Common myeloid progenitor, CD34-positive (primary cell): ENCODE results near the gene FLNC.

Experiments
- CTCF ChIA-PET: fragments of 350-600 bp; sonication (Branson Sonifier 250); formaldehyde crosslinking; loops from one replicate; lab custom pipeline; 2021; ENCODE audit warnings: antibody characterized with exemption; lab: Charles Lee
- POLR2A ChIA-PET: fragments of 350-600 bp; sonication (Branson Sonifier 250); formaldehyde crosslinking; loops from one replicate; lab custom pipeline; 2021; ENCODE audit warnings: antibody characterized with exemption; lab: Charles Lee
- DNase-seq, 3 donors: peaks; one replicate each; pipeline versions ENCODE4 v3.0.0 to v3.0.0-alpha.2; 2013
- H3K27ac ChIP-seq, 2 experiments: 1 replicate in 1 of 2; 2 replicates in 1 of 2; pipeline ENCODE4 v1.7.0; 2013; ENCODE audit warnings: inconsistent platforms in 2 of 2, low read length in 2 of 2, mild to moderate bottlenecking in 2 of 2, low read depth in 1 of 2, moderate library complexity in 1 of 2; ENCODE audit not compliant: severe bottlenecking in 2 of 2, insufficient read depth in 1 of 2, poor library complexity in 1 of 2
- H3K27me3 ChIP-seq, 5 experiments: replicated peaks in 2 of 5; 1 replicate in 3 of 5; 2 replicates in 2 of 5; pipeline versions ENCODE4 v1.6.1 to v1.7.0; 2013; ENCODE audit warnings: low read length in 4 of 5, mild to moderate bottlenecking in 2 of 5, moderate library complexity in 2 of 5, inconsistent platforms in 1 of 5; ENCODE audit not compliant: insufficient read depth in 5 of 5, control insufficient read depth in 4 of 5
- H3K36me3 ChIP-seq, 4 experiments: 1 replicate in 2 of 4; 2 replicates in 2 of 4; pipeline versions ENCODE4 v1.6.1 to v1.7.0; 2013; ENCODE audit warnings: low read length in 3 of 4, control low read depth in 1 of 4, mild to moderate bottlenecking in 1 of 4; ENCODE audit not compliant: control insufficient read depth in 4 of 4, insufficient read depth in 4 of 4
- H3K4me1 ChIP-seq, 4 experiments: 1 replicate in 3 of 4; 2 replicates in 1 of 4; pipeline versions ENCODE4 v1.6.1 to v1.7.1; 2013; ENCODE audit warnings: low read length in 3 of 4, mild to moderate bottlenecking in 3 of 4, control low read depth in 1 of 4, inconsistent platforms in 1 of 4, moderate library complexity in 1 of 4; ENCODE audit not compliant: control insufficient read depth in 4 of 4, insufficient read depth in 4 of 4; ENCODE audit errors: control extremely low read depth in 1 of 4
- H3K4me3 ChIP-seq, 7 experiments: 1 replicate in 4 of 7; 2 replicates in 3 of 7; pipeline versions ENCODE4 v1.5.1 to v1.7.0; 2013; ENCODE audit warnings: mild to moderate bottlenecking in 7 of 7, low read length in 6 of 7, moderate library complexity in 6 of 7, inconsistent platforms in 2 of 7, low read depth in 2 of 7, control low read depth in 1 of 7; ENCODE audit not compliant: insufficient read depth in 4 of 7, control insufficient read depth in 1 of 7; ENCODE audit errors: extremely low read depth in 1 of 7
- H3K9me3 ChIP-seq, 5 experiments: 1 replicate in 4 of 5; 2 replicates in 1 of 5; pipeline versions ENCODE4 v1.6.1 to v1.7.1; 2013; ENCODE audit warnings: low read length in 4 of 5, mild to moderate bottlenecking in 2 of 5, inconsistent platforms in 1 of 5, low read depth in 1 of 5, moderate library complexity in 1 of 5; ENCODE audit not compliant: control insufficient read depth in 4 of 5, insufficient read depth in 2 of 5; ENCODE audit errors: control extremely low read depth in 1 of 5
- WGBS: methylation state at CpG from one replicate; pipeline ENCODE4 v1.1.5; 2013; ENCODE audit not compliant: insufficient coverage; 5-methylcytosine and 5-hydroxymethylcytosine counted together

The FLNC gene

DNA sequence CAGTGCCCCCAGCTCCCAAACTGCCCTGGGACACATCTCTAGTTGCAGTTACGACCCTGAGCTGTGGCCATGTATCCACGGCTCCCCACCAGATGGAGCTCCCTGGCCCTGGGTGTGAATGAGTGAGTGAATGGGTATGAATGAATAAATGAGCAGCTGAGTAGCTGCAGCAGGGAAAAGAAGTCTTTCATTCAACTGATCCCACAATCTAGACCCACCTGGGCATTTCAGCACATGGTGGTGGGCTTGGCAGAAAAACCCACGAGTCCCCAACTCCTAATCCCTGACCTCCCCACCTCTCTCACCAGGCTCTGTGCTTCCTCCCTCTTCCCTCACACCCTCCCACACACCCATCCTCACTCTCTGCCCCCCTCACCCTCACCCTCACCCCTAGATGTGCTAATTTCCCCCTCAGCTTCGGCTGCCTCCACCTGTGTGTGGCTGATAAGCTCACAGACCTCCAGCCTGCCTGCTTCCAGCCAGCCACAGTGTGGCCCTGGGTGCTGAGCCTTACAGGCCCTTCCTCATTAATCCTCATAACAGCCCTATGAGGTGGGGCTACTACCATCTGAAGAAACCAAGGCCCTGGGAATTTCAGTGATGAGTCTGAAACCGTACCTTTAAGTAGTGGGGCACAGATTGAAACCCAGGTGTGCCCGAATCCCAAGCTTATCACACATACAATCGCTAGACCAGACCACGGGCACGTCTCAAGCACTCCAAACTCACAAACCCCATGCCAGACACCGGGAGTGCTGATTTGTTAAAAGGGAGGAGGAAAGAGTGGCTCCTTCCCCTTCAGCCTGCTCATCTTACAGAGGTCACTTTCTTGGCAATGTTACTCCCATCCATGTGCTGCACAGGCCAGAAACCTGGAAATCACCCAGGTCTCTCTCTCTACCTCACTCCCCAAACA lies 30.2 kb downstream of the FLNC start:
- H3K36me3 ChIP-seq = peaks cover 0 to 8% (median 6%) of the 10 kb centered on the region in 4 experiments
- WGBS = 17% methylated on average over 3 of the region's 10 CpGs
- no peaks in the 10 kb centered on the region for H3K27me3 ChIP-seq
- POLR2A ChIA-PET = no interaction called here
- CTCF ChIA-PET = interaction anchor here (0.8 to 6.4 kb wide), 14 partner anchors 9 to 433 kb away, joined by 3 to 123 read pairs (median 4); no protein-coding TSS in a partner anchor
- DNase-seq = peak; percentile 67 to 94 (median 88)
- no peaks in the 10 kb centered on the region for H3K9me3 ChIP-seq
- peak overlapping the region in 1 of 2 experiments; percentile 52 for H3K27ac ChIP-seq
- no peak overlapping the region for H3K4me3 ChIP-seq
- H3K4me1 ChIP-seq = peaks cover 3 to 39% (median 36%) of the 10 kb centered on the region in 4 experiments

DNA sequence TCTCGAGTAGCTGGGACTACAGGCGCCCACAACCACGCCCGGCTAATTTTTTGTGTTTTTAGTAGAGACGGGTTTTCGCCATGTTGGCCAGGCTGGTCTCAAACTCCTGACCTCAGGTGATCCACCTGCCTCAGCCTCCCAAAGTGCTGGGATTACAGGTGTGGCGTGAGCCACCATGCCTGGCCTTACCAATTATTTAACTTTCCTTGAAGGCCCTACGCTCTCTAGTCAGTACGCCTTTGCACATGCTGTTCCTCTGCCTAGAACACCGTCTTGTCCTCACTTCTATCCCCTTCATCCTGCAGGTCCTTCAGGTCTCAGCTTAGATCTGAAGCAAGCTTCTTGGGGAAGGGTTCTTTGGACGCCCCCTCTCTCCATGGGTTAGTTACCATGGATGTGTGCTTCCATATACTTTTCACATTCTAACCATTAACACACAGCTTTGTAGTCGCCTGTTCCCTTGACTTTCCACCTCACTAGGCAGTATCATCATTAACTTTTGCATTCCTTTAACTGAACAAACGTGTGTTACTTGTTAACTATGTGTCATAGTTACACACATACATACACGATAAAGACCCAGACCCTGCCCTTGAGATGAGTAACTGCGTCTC lies 31.9 kb downstream of the FLNC start:
- ChIA-PET CTCF (interaction anchor here (0.6 to 6.4 kb wide), 4 partner anchors 16 to 35 kb away, joined by 3 to 123 read pairs (median 7); no protein-coding TSS in a partner anchor), POLR2A (interaction anchor here (0.5 kb wide), 1 partner anchor 398 kb away, joined by 5 read pairs; no protein-coding TSS in a partner anchor)
- Histone ChIP-seq H3K4me1 (peaks cover 3 to 39% (median 36%) of the 10 kb centered on the region in 4 experiments), H3K9me3 (no peaks in the 10 kb centered on the region), H3K27me3 (no peaks in the 10 kb centered on the region), H3K4me3 (peak overlapping the region in 6 of 7 experiments; percentile 83 to 95 (median 94)), H3K36me3 (peaks cover 0 to 23% (median 13%) of the 10 kb centered on the region in 4 experiments), H3K27ac (peak overlapping the region in 1 of 2 experiments; percentile 92)
- 81% methylated on average over 13 of the region's 15 CpGs for WGBS
- DNase-seq = no peak

DNA sequence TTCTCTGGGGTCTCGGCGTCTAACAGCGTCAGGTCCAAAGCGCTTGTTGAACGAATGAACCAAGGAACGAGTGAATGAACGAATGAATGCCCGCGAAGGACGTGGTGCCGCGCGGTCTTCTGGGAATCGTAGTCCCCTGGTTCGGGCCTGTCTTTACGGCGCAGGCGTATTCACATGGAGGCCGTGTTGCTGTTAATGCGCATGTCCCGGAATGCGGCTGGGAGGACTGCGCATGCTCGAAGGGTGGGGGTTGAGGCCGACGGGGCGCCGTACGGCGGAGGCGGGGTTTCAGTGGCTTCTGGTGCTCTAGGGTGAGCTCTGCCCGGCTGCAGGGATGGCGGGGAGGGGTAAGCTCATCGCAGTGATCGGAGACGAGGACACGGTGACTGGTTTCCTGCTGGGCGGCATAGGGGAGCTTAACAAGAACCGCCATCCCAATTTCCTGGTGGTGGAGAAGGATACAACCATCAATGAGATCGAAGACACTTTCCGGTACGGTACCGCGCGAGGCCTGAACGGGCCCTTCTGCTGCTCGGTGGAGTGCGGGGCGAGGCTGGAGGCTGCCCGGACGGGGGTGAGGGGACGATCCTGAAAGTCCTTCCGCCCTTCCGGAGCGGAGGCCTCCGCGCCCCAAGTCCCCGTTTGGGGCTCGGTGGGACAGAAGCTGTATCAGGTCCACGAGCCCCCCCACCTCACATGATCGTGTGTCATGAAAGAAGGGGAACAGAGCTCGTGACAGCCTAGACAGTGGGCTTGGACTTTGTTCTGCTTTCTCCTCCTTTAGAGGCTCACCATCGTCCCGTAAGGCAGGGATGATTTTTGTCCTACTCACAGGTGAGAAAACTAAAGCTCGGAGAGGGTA lies 32.6 kb downstream of the FLNC start, which contains the start of gene ATP6V1F:
Gene ATP6V1F, plus strand, starts transcription at position 286 of the 862 bp plus-strand sequence. Its CDS starts 49 bp downstream, at position 335.
- ChIA-PET CTCF (interaction anchor here (0.6 to 6.4 kb wide), 8 partner anchors 12 to 236 kb away, joined by 3 to 123 read pairs (median 6); no protein-coding TSS in a partner anchor), POLR2A (interaction anchor here (0.5 to 0.6 kb wide), 4 partner anchors 80 to 655 kb away, joined by 3 to 5 read pairs (median 4); no protein-coding TSS in a partner anchor)
- peak within 1 kb of the TSS; percentile 85 to 92 for H3K27ac ChIP-seq
- peaks cover 0 to 23% (median 13%) of the 10 kb centered on the region in 4 experiments for H3K36me3 ChIP-seq
- WGBS = 0% methylated on average over 54 of the region's 65 CpGs
- no peaks in the 10 kb centered on the region for H3K9me3 ChIP-seq
- peaks cover 3 to 39% (median 36%) of the 10 kb centered on the region in 4 experiments for H3K4me1 ChIP-seq
- peak within 1 kb of the TSS; percentile 61 to 95 (median 93) for H3K4me3 ChIP-seq
- peak; percentile 96 to 98 (median 97) for DNase-seq
- H3K27me3 ChIP-seq = no peaks in the 10 kb centered on the region

DNA sequence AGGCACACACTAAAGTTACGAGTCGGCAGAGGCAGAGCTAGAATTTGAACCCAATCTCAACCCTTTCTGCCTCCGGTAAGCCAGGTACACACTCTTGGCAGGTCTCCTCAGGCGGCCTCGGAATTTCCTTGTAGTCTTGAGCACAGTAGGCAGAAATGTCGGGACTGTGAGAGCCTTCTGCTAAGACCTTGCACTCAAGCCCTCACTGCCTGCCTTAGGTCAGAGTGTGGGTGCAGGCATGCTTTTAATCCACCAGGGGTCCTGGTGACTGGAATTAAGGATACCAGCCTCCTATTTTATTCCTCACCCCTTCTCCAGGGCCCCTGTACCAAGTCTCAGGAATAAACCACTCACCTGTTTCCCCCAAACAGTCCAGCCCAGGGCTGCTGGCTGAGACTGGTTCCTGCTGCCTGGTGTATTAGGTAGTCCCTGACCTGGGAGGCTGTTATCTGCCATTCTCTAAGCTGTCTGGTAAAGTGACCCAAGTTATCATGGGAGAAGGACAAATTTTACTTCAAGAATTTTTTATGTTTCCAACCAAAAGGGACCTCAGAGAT lies 33.3 kb downstream of the FLNC start:
- Histone ChIP-seq H3K4me3 (peak overlapping the region; percentile 61 to 95 (median 93)), H3K4me1 (peaks cover 3 to 43% (median 37%) of the 10 kb centered on the region in 4 experiments), H3K27me3 (no peaks in the 10 kb centered on the region), H3K27ac (peak overlapping the region; percentile 85 to 92), H3K9me3 (no peaks in the 10 kb centered on the region), H3K36me3 (peaks cover 0 to 23% (median 13%) of the 10 kb centered on the region in 4 experiments)
- ChIA-PET POLR2A (interaction anchor here (0.6 kb wide), 1 partner anchor 654 kb away, joined by 4 read pairs; no protein-coding TSS in a partner anchor), CTCF (interaction anchor here (0.9 to 6.4 kb wide), 7 partner anchors 11 to 235 kb away, joined by 3 to 123 read pairs (median 6); no protein-coding TSS in a partner anchor)
- 0% methylated on average over 6 of the region's 6 CpGs for WGBS
- peak; percentile 70 to 75 (median 74) for DNase-seq

DNA sequence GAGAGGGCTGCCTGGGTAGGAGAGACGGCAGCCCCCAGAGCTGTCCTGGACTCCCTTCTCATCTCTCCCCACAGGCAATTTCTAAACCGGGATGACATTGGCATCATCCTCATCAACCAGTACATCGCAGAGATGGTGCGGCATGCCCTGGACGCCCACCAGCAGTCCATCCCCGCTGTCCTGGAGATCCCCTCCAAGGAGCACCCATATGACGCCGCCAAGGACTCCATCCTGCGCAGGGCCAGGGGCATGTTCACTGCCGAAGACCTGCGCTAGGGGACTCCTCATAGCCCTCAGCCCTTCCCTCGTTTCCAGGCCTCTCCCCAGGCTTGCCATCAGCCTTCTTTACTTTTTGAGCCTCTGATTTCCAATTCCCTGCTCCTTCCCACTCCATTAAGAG lies 35.1 kb downstream of the FLNC start:
- DNase-seq = no peak
- ChIA-PET CTCF (interaction anchor here (4.6 kb wide), 1 partner anchor 16 kb away, joined by 47 read pairs; no protein-coding TSS in a partner anchor), POLR2A (no interaction called here)
- peaks cover 3 to 47% (median 42%) of the 10 kb centered on the region in 4 experiments for H3K4me1 ChIP-seq
- no peaks in the 10 kb centered on the region for H3K9me3 ChIP-seq
- no peak overlapping the region for H3K4me3 ChIP-seq
- H3K27me3 ChIP-seq = peaks cover 0 to 4% (median 0%) of the 10 kb centered on the region in 5 experiments
- 95% methylated on average over 12 of the region's 12 CpGs for WGBS
- H3K36me3 ChIP-seq = peaks cover 0 to 23% (median 13%) of the 10 kb centered on the region in 4 experiments
- H3K27ac ChIP-seq = no peak overlapping the region
